Fibroblast of the aortic adventitia (primary cell): ENCODE data around the gene TAF11L4. TPM values are rescaled to one million over a fixed set of nuclear protein-coding genes. Genes with fewer than 3 reads are reported as not detected.
A peak's percentile ranks its signal among the peaks of the same experiment; 100 is the strongest.
"Not testable (repeated sequence)": the region's sequence is repeated elsewhere in the genome, so short reads cannot be mapped to it uniquely, and the experiment has no call there.

Experiments used
- DNase-seq: peaks from one replicate; pipeline ENCODE4 v3.0.0-alpha.2; 2010; ENCODE audit warnings: low read depth
- H3K4me3 ChIP-seq: 2 replicates; pipeline ENCODE4 v1.5.1; 2011; ENCODE audit warnings: low read depth, mild to moderate bottlenecking, control low read depth, low read length, moderate library complexity
- small RNA-seq: library from RNA; depleted of rRNA; stranded (forward); fragments of <200 nt; gene quantifications from one replicate; pipeline ENCODE3, GENCODE V24; 2012
- total RNA-seq: library from RNA; depleted of rRNA; stranded (reverse); fragments of >200 nt; gene quantifications from 2 replicates; pipeline ENCODE4 v1.2.3, GENCODE V29; 2012; ENCODE audit warnings: low replicate concordance
- TF ChIP-seq, protein P1 (sequence below): IDR thresholded peaks from 2 replicates; pipeline ENCODE4 v1.5.1; 2011; ENCODE audit warnings: mild to moderate bottlenecking, low read length, control low read depth, inconsistent platforms; ENCODE audit not compliant: insufficient read depth

Gene TAF11L4
- total RNA-seq, 1 donor = not detected

DNA sequence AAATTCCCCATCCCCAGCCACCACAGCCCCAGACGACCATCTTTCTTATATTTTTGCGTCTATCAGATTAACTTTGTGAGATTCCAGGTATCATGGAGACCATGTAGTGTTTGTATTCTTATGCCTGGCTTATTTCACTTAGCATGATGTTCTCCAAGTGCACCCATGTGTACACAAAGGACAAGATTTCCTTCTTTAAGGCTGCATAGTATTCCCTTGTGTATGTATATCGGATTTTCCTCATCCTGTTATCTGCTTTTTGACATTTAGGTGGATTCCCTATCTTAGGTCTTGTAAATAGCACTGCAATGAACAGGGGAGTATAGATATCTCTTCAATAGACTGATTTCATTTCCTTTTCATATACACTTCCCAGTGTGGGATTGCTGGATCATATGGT, 28.8 kb upstream of the TAF11L4 start:
- TF ChIP-seq, protein P1, sequence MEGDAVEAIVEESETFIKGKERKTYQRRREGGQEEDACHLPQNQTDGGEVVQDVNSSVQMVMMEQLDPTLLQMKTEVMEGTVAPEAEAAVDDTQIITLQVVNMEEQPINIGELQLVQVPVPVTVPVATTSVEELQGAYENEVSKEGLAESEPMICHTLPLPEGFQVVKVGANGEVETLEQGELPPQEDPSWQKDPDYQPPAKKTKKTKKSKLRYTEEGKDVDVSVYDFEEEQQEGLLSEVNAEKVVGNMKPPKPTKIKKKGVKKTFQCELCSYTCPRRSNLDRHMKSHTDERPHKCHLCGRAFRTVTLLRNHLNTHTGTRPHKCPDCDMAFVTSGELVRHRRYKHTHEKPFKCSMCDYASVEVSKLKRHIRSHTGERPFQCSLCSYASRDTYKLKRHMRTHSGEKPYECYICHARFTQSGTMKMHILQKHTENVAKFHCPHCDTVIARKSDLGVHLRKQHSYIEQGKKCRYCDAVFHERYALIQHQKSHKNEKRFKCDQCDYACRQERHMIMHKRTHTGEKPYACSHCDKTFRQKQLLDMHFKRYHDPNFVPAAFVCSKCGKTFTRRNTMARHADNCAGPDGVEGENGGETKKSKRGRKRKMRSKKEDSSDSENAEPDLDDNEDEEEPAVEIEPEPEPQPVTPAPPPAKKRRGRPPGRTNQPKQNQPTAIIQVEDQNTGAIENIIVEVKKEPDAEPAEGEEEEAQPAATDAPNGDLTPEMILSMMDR = no peak
- H3K4me3 ChIP-seq = no peak overlapping the region
- DNase-seq = no peak

DNA sequence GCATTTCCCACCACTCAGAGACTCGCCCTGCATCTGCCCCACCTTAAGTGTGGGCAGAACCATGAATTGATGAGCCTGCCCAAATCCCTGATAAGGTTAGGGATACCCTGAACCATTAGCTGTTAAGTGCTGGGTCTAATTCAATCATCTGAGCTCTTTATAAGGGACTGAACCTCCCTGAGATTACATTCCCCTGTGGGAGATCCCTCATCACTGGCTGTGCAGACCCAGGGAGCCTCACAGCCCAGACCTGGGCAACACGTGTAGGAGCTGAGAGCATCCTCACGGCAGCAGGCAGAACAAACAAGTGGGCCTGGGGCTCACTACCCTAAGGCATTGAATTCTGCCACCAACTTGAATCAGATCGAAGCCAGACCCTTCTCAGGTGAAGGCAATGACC, 24.2 kb upstream of the TAF11L4 start:
- H3K4me3 ChIP-seq = no peak overlapping the region
- TF ChIP-seq, protein P1 = no peak
- no peak for DNase-seq

DNA sequence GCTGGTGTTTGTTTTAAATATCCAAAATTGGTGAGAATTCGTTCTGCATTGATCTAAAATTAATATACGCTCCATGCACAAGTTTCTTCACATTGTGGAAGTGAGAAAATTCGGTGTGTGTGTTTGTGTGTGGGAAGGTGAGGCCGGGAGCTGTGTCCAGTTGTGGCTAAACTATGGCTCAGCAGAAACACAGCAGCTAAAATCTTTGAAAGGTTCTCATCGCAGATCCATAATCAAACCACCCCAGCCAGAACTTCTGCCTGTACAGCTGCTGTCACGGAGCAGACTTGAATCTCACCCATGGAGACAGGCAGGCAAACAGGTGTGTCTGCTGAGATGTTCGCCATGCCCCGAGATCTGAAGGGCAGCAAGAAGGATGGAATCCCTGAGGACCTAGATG, 23.7 kb upstream of the TAF11L4 start, which contains the start of gene TAF11L2:
TSS of gene TAF11L2 (plus strand) at position 301 of the 400 bp plus-strand sequence.
- not testable (repeated sequence) for H3K4me3 ChIP-seq, DNase-seq

DNA sequence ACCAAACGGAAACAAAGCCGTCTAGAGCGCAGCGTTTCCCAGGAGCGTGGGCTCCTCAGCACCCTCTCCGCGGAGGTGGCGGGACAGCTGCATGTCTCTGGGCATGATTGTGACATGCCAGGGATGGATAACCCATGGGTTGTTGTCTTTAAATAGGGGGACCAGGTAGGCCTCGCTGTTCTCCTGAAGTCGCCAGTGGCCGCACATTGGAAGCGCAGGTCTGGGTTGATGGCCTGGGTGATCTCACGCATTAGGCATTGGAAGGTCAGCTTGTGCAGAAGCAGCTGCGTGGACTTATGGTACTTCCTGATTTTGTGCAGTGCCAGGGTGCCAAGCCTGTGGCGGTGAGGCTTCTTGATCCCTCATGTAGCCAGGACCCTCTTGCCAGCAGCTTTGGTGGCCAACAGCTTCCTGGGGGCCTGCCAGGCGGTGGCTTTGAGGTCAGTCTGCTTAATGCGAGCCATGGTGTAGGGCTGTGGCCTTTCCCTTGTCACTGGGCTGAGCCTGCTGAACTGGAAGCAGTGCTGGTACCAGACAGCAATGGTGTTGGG, 9.8 kb upstream of the TAF11L4 start:
- H3K4me3 ChIP-seq = no peak overlapping the region
- DNase-seq = no peak
- TF ChIP-seq, protein P1 = no peak

DNA sequence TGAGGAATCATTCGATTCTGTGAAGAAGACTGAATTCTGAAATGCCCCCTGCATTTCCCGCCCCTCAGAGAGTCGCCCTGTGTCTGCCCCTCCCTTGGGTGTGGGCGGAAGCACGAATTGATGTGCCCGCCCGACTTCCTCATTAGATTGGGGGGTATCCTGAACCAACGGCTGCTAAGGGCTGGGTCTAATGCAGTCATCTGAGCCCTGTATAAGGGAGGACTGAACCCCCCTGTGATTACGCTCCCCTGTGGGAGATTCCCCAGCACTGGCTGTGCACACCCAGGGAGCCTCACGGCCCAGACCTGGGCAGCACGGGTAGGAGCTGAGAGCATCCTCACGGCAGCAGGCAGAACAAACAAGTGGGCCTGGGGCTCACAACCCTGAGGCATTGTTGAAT, 4.1 kb upstream of the TAF11L4 start:
- H3K4me3 ChIP-seq, DNase-seq: not testable (repeated sequence)

DNA sequence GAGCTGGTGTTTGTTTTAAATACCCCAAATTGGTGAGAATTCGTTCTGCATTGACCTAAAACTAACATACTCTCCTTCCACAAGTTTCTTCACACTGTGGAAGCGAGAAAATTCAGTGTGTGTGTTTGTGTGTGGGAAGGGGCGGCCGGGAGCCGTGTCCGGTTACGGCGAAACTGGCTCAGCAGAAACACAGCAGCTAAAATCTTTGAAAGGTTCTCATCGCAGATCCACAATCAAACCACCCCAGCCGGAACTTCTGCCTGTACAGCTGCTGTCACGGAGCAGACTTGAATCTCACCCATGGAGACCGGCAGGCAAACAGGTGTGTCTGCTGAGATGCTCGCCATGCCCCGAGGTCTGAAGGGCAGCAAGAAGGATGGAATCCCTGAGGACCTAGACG, 3.5 kb upstream of the TAF11L4 start, which contains the start of gene TAF11L3:
TSS of gene TAF11L3 (plus strand) at position 301 of the 400 bp plus-strand sequence.
- H3K4me3 ChIP-seq, DNase-seq: not testable (repeated sequence)

DNA sequence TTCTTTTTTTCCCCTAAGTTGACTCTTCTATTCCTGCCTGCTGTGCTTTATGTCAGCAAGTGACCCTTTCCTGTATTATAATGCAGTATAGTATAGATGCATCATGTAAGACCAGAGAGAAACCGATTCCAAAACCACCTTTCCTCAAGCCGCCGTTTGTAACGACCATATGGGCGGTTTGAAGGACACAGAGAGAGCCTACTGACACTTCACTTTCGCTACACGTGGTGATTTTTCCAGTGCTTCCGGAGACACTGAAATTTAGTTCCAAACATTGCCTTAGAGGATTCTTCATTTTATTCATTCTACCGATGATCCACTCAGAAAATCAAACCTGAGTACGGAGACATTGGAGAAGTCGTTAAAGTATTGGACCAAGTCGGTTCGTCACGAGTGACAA, 2.1 kb upstream of the TAF11L4 start:
- DNase-seq, H3K4me3 ChIP-seq: not testable (repeated sequence)

DNA sequence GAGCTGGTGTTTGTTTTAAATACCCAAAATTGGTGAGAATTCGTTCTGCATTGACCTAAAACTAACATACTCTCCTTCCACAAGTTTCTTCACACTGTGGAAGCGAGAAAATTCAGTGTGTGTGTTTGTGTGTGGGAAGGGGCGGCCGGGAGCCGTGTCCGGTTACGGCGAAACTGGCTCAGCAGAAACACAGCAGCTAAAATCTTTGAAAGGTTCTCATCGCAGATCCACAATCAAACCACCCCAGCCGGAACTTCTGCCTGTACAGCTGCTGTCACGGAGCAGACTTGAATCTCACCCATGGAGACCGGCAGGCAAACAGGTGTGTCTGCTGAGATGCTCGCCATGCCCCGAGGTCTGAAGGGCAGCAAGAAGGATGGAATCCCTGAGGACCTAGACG, 3.3 kb downstream of the TAF11L4 start, which contains the start of gene TAF11L5:
TSS of gene TAF11L5 (plus strand) at position 301 of the 400 bp plus-strand sequence.
- H3K4me3 ChIP-seq, DNase-seq: not testable (repeated sequence)

DNA sequence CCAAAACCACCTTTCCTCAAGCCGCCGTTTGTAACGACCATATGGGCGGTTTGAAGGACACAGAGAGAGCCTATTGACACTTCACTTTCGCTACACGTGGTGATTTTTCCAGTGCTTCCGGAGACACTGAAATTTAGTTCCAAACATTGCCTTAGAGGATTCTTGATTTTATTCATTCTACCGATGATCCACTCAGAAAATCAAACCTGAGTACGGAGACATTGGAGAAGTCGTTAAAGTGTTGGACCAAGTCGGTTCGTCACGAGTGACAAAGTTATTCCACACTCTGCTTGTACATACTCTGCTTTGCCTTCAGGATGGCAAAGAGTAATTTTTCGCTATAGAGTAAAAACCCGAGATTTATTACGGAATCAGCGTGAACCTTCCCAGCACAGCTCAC, 4.9 kb downstream of the TAF11L4 start:
- H3K4me3 ChIP-seq = not testable (repeated sequence)
- DNase-seq = peak; percentile 10

DNA sequence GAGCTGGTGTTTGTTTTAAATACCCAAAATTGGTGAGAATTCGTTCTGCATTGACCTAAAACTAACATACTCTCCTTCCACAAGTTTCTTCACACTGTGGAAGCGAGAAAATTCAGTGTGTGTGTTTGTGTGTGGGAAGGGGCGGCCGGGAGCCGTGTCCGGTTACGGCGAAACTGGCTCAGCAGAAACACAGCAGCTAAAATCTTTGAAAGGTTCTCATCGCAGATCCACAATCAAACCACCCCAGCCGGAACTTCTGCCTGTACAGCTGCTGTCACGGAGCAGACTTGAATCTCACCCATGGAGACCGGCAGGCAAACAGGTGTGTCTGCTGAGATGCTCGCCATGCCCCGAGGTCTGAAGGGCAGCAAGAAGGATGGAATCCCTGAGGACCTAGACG, 6.8 kb downstream of the TAF11L4 start, which contains the start of gene TAF11L6:
TSS of gene TAF11L6 (plus strand) at position 301 of the 400 bp plus-strand sequence.
- not testable (repeated sequence) for H3K4me3 ChIP-seq, DNase-seq

Small RNAs within 50 kb of the gene (small RNA-seq; reads per million reads assigned to genes)
- not detected for gene AC106774.3

Other genes starting within 250 kb of the TAF11L4 start
- not detected in 2 replicates for gene TAF11L2, start 23.6 kb upstream of the TAF11L4 start, total RNA-seq
- gene TAF11L3, start 3.4 kb upstream of the TAF11L4 start, total RNA-seq = not detected in 2 replicates
- gene TAF11L5, start 3.4 kb downstream of the TAF11L4 start, total RNA-seq = not detected in 2 replicates
- gene TAF11L6, start 6.9 kb downstream of the TAF11L4 start, total RNA-seq = not detected in 2 replicates
- gene TAF11L7, start 64.0 kb downstream of the TAF11L4 start, total RNA-seq = not detected in 2 replicates
- not detected in 2 replicates for gene TAF11L8, start 69.2 kb downstream of the TAF11L4 start, total RNA-seq
- gene TAF11L9, start 72.6 kb downstream of the TAF11L4 start, total RNA-seq = not detected in 2 replicates
- gene TAF11L10, start 76.0 kb downstream of the TAF11L4 start, total RNA-seq = not detected in 2 replicates
- gene TAF11L11, start 82.4 kb downstream of the TAF11L4 start, total RNA-seq = not detected in 2 replicates
- gene TAF11L12, start 88.6 kb downstream of the TAF11L4 start, total RNA-seq = not detected in 2 replicates
- not detected in 2 replicates for gene TAF11L13, start 110.3 kb downstream of the TAF11L4 start, total RNA-seq
- not detected in 2 replicates for gene TAF11L14, start 112.7 kb downstream of the TAF11L4 start, total RNA-seq